ENCODE results near the gene FLT3.
A peak's percentile ranks its signal among the peaks of the same experiment; 100 is the strongest.
"Not testable (repeated sequence)": the region's sequence is repeated elsewhere in the genome, so short reads cannot be mapped to it uniquely, and the experiment has no call there.

Gene FLT3

DNA sequence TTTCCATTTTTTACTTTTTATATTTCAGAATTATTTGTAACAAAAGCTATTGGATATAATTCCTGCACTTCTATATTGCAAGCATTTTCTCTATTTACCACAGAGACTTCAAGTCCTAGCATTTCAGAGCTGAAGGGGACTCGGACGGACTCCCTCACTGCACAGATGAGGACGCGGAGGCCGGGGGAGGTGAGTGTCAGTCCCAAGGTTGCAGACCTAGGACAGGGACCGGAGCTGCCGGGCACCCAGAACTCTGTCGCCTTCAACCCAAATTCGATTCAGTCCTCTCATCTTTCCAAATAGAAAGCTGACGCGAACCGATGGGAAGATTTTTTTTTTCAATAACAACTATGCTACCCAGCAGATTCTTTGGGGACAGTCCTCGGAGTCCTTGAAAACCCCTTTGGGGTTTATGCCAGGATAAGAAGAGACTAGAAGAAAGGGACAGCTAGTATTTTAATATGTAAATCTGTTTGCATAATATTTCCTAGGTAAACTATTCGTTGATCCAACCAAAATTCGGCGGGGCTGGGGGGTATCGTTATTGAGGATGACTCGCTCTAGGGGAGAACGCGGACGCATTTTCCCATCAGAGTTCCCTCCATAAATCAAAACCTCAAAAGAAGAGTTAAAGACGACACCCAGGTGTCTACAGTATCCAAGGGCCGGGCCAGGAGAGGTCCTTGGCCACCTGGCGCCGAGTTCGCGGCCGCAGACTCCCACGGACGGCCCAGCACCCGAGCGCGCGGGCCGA, 803 bp downstream of the FLT3 start:
- H3K27me3 ChIP-seq (ENCODE audit: insufficient read depth, low read length), result peaks cover 83% of the 10 kb centered on the region
- peaks cover 4% of the 10 kb centered on the region for H3K4me1 ChIP-seq (ENCODE audit: control insufficient read depth, insufficient read depth, low read length, unreplicated experiment)
- no peaks in the 10 kb centered on the region for H3K79me2 ChIP-seq (ENCODE audit: control insufficient read depth, insufficient read depth, low read length, unreplicated experiment)
- H2AFZ ChIP-seq (ENCODE audit: low read length, unreplicated experiment), result peak overlapping the region; percentile 11
- peak overlapping the region; percentile 67 for H3K4me3 ChIP-seq (ENCODE audit: low read depth, low read length)
- H3K27ac ChIP-seq (ENCODE audit: low read depth, low read length), result no peak overlapping the region
- H3K36me3 ChIP-seq (ENCODE audit: insufficient read depth, low read length), result no peaks in the 10 kb centered on the region

GRCh38 chr13:28097503-28097902, 2.9 kb downstream of the FLT3 start:
- Histone ChIP-seq H3K27me3 (ENCODE audit: insufficient read depth, low read length) (peaks cover 88% of the 10 kb centered on the region), H3K27ac (ENCODE audit: low read depth, low read length) (no peak overlapping the region), H3K36me3 (ENCODE audit: insufficient read depth, low read length) (no peaks in the 10 kb centered on the region), H2AFZ (ENCODE audit: low read length, unreplicated experiment) (no peak overlapping the region), H3K4me3 (ENCODE audit: low read depth, low read length) (no peak overlapping the region), H3K79me2 (ENCODE audit: control insufficient read depth, insufficient read depth, low read length, unreplicated experiment) (no peaks in the 10 kb centered on the region), H3K4me1 (ENCODE audit: control insufficient read depth, insufficient read depth, low read length, unreplicated experiment) (peaks cover 4% of the 10 kb centered on the region)

- Histone ChIP-seq H3K4me3 (ENCODE audit: low read depth, low read length) (no peak overlapping the region), H3K27ac (ENCODE audit: low read depth, low read length) (no peak overlapping the region), H3K4me1 (ENCODE audit: control insufficient read depth, insufficient read depth, low read length, unreplicated experiment) (no peaks in the 10 kb centered on the region), H3K27me3 (ENCODE audit: insufficient read depth, low read length) (peaks cover 57% of the 10 kb centered on the region), H2AFZ (ENCODE audit: low read length, unreplicated experiment) (no peak overlapping the region), H3K79me2 (ENCODE audit: control insufficient read depth, insufficient read depth, low read length, unreplicated experiment) (no peaks in the 10 kb centered on the region), H3K36me3 (ENCODE audit: insufficient read depth, low read length) (no peaks in the 10 kb centered on the region)
These were observed 6.1 kb downstream of the FLT3 start for GRCh38 chr13:28094306-28094705.

DNA sequence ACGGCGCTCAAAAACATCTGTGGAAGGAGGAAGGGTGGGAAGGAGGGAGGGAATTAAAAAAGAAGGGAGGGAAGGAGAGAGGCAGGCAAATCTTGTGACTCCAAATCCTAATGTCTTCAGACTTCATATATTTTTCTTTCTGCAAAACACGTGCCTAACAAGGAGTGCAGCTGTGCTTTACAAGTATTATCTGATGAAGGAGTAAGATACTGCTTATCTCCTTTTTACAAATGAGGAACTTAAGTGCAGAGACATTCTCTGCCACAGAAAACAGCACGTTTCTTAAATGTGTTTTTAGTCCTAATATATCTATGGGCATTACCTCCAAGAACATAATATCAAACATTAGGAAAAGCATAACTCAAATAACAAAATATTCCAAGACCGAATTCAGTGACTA, 6.5 kb downstream of the FLT3 start:
- Histone ChIP-seq H3K79me2 (ENCODE audit: control insufficient read depth, insufficient read depth, low read length, unreplicated experiment) (no peaks in the 10 kb centered on the region), H2AFZ (ENCODE audit: low read length, unreplicated experiment) (no peak overlapping the region), H3K27me3 (ENCODE audit: insufficient read depth, low read length) (peaks cover 53% of the 10 kb centered on the region), H3K27ac (ENCODE audit: low read depth, low read length) (no peak overlapping the region), H3K36me3 (ENCODE audit: insufficient read depth, low read length) (no peaks in the 10 kb centered on the region), H3K4me1 (ENCODE audit: control insufficient read depth, insufficient read depth, low read length, unreplicated experiment) (no peaks in the 10 kb centered on the region), H3K4me3 (ENCODE audit: low read depth, low read length) (no peak overlapping the region)

GRCh38 chr13:28092431-28092830, 7.9 kb downstream of the FLT3 start:
- Histone ChIP-seq H3K79me2 (ENCODE audit: control insufficient read depth, insufficient read depth, low read length, unreplicated experiment) (no peaks in the 10 kb centered on the region), H3K4me1 (ENCODE audit: control insufficient read depth, insufficient read depth, low read length, unreplicated experiment) (no peaks in the 10 kb centered on the region), H3K36me3 (ENCODE audit: insufficient read depth, low read length) (no peaks in the 10 kb centered on the region), H2AFZ (ENCODE audit: low read length, unreplicated experiment) (no peak overlapping the region), H3K27ac (ENCODE audit: low read depth, low read length) (no peak overlapping the region), H3K4me3 (ENCODE audit: low read depth, low read length) (no peak overlapping the region), H3K27me3 (ENCODE audit: insufficient read depth, low read length) (peaks cover 47% of the 10 kb centered on the region)

GRCh38 chr13:28089065-28089464, 11.3 kb downstream of the FLT3 start:
- Histone ChIP-seq H3K27me3 (ENCODE audit: insufficient read depth, low read length) (peaks cover 38% of the 10 kb centered on the region), H3K27ac (ENCODE audit: low read depth, low read length) (no peak overlapping the region), H2AFZ (ENCODE audit: low read length, unreplicated experiment) (no peak overlapping the region), H3K79me2 (ENCODE audit: control insufficient read depth, insufficient read depth, low read length, unreplicated experiment) (no peaks in the 10 kb centered on the region), H3K4me1 (ENCODE audit: control insufficient read depth, insufficient read depth, low read length, unreplicated experiment) (no peaks in the 10 kb centered on the region), H3K4me3 (ENCODE audit: low read depth, low read length) (no peak overlapping the region), H3K36me3 (ENCODE audit: insufficient read depth, low read length) (no peaks in the 10 kb centered on the region)

- peaks cover 11% of the 10 kb centered on the region for H3K27me3 ChIP-seq (ENCODE audit: insufficient read depth, low read length)
- H2AFZ ChIP-seq (ENCODE audit: low read length, unreplicated experiment); H3K36me3 ChIP-seq (ENCODE audit: insufficient read depth, low read length); H3K4me3 ChIP-seq (ENCODE audit: low read depth, low read length); H3K79me2 ChIP-seq (ENCODE audit: control insufficient read depth, insufficient read depth, low read length, unreplicated experiment); H3K27ac ChIP-seq (ENCODE audit: low read depth, low read length); H3K4me1 ChIP-seq (ENCODE audit: control insufficient read depth, insufficient read depth, low read length, unreplicated experiment): not testable (repeated sequence)
These were observed 22.6 kb downstream of the FLT3 start for GRCh38 chr13:28077820-28078219.

DNA sequence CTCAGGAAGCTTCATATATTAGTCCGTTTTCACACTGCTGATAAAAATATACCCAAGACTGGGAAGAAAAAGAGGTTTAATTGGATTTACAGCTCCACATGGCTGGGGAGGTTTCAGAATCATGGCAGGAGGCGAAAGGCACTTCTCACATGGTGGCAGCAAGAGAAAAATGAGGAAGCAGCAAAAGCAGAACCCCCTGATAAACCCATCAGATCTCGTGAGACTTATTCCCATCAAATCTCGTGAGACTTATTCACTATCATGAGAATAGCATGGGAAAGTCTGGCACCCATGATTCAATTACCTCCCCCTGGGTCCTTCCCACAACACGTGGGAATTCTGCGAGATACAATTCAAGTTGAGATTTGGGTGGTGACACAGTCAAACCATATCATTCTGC, 23.1 kb downstream of the FLT3 start:
- Histone ChIP-seq H3K27me3 (ENCODE audit: insufficient read depth, low read length) (peaks cover 11% of the 10 kb centered on the region), H2AFZ (ENCODE audit: low read length, unreplicated experiment) (no peak overlapping the region)

DNA sequence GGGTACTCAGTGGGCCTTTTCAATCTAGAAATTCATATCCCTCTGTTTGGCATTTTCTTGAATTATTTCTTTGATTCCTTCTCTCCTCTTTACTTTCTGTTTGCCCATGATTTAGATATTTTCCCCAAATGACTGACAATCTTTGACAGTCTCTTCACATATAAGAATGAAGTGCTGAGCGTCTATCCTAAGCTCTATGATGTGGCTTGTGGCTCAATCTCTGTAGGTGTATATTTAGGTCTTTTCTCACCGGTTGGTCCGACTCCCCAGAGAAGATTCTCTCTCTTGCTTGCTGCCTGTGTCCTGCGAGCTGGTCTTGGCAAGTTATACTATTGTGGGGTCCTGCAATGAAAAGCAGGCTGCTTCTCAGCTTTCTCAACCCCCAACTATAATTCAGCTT, 29.0 kb downstream of the FLT3 start:
- H3K27me3 ChIP-seq (ENCODE audit: insufficient read depth, low read length), result peaks cover 19% of the 10 kb centered on the region
- no peaks in the 10 kb centered on the region for H3K36me3 ChIP-seq (ENCODE audit: insufficient read depth, low read length)
- H3K79me2 ChIP-seq (ENCODE audit: control insufficient read depth, insufficient read depth, low read length, unreplicated experiment), result no peaks in the 10 kb centered on the region
- no peaks in the 10 kb centered on the region for H3K4me1 ChIP-seq (ENCODE audit: control insufficient read depth, insufficient read depth, low read length, unreplicated experiment)
- no peak overlapping the region for H3K27ac ChIP-seq (ENCODE audit: low read depth, low read length)
- H2AFZ ChIP-seq (ENCODE audit: low read length, unreplicated experiment), result no peak overlapping the region
- H3K4me3 ChIP-seq (ENCODE audit: low read depth, low read length), result no peak overlapping the region

More for the DNA sequence above, 23.1 kb downstream of the FLT3 start:
- Histone ChIP-seq H3K4me3 (ENCODE audit: low read depth, low read length) (no peak overlapping the region), H3K36me3 (ENCODE audit: insufficient read depth, low read length) (no peaks in the 10 kb centered on the region), H3K4me1 (ENCODE audit: control insufficient read depth, insufficient read depth, low read length, unreplicated experiment) (no peaks in the 10 kb centered on the region), H3K79me2 (ENCODE audit: control insufficient read depth, insufficient read depth, low read length, unreplicated experiment) (no peaks in the 10 kb centered on the region), H3K27ac (ENCODE audit: low read depth, low read length) (no peak overlapping the region)

GRCh38 chr13:28067491-28067890, 32.9 kb downstream of the FLT3 start:
- Histone ChIP-seq H3K4me3 (ENCODE audit: low read depth, low read length) (no peak overlapping the region), H3K27ac (ENCODE audit: low read depth, low read length) (no peak overlapping the region)

GRCh38 chr13:28058866-28059613, 41.3 kb downstream of the FLT3 start:
- no peak overlapping the region for H3K27ac ChIP-seq (ENCODE audit: low read depth, low read length)
- H3K4me3 ChIP-seq (ENCODE audit: low read depth, low read length), result no peak overlapping the region
- no peaks in the 10 kb centered on the region for H3K4me1 ChIP-seq (ENCODE audit: control insufficient read depth, insufficient read depth, low read length, unreplicated experiment)
- peaks cover 41% of the 10 kb centered on the region for H3K27me3 ChIP-seq (ENCODE audit: insufficient read depth, low read length)
- H2AFZ ChIP-seq (ENCODE audit: low read length, unreplicated experiment), result no peak overlapping the region
- no peaks in the 10 kb centered on the region for H3K79me2 ChIP-seq (ENCODE audit: control insufficient read depth, insufficient read depth, low read length, unreplicated experiment)
- H3K36me3 ChIP-seq (ENCODE audit: insufficient read depth, low read length), result no peaks in the 10 kb centered on the region

More at GRCh38 chr13:28067491-28067890, 32.9 kb downstream of the FLT3 start:
- H2AFZ ChIP-seq (ENCODE audit: low read length, unreplicated experiment), result no peak overlapping the region
- H3K4me1 ChIP-seq (ENCODE audit: control insufficient read depth, insufficient read depth, low read length, unreplicated experiment), result no peaks in the 10 kb centered on the region
- H3K36me3 ChIP-seq (ENCODE audit: insufficient read depth, low read length), result no peaks in the 10 kb centered on the region
- H3K27me3 ChIP-seq (ENCODE audit: insufficient read depth, low read length), result peaks cover 19% of the 10 kb centered on the region
- H3K79me2 ChIP-seq (ENCODE audit: control insufficient read depth, insufficient read depth, low read length, unreplicated experiment), result no peaks in the 10 kb centered on the region
